ENCODE results near the gene UBE2E2. TPM values are rescaled to one million over a fixed set of nuclear protein-coding genes. Genes with fewer than 3 reads are reported as not detected.

UBE2E2 gene
- total RNA-seq, 1 donor from 2014 or later: 89.8 TPM

DNA sequence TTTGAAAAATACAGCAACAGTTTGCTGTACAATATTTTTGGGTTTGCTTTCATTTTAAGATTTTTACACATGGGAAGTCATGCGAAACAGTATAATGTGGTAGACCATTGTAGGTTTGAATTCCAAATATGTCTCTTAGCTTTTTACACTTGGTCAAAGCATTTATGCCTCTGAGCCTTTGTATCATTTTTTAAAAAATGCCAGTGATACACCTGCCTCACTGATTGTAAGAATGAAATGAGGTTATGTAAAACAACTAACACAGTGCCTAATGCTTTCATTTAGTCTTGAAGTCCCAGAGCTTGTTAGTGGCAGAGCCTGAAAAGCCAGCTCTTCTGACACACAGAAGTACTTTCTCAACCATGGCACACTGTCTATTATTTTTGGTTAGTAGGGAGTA is 202.0 kb downstream of the UBE2E2 start:
- Histone ChIP-seq H3K9me3 (ENCODE audit: low read depth) (no peaks in the 10 kb centered on the region), H3K4me1 (peaks cover 22% of the 10 kb centered on the region), H2AFZ (replicated peaks) (no peak overlapping the region), H3K4me2 (no peak overlapping the region), H3F3A (ENCODE audit: low read depth) (no peaks in the 10 kb centered on the region), H3K9ac (no peak overlapping the region), H3K36me3 (no peaks in the 10 kb centered on the region), H4K20me1 (ENCODE audit: low read depth) (peaks cover 12% of the 10 kb centered on the region), H3K27ac (no peak overlapping the region), H3K4me3 (no peak overlapping the region), H3K79me2 (ENCODE audit: low read depth) (peaks cover 22% of the 10 kb centered on the region), H3K27me3 (no peaks in the 10 kb centered on the region)
- Mint-ChIP-seq H3K36me3 (no peaks in the 10 kb centered on the region), H3K27me3 (ENCODE audit: insufficient read depth, low read depth) (peaks cover 2% of the 10 kb centered on the region), H3K27ac (no peak overlapping the region), H3K4me3 (no peak overlapping the region), H3K9me3 (no peaks in the 10 kb centered on the region), H3K4me1 (peaks cover 16% of the 10 kb centered on the region)
- no peak for DNase-seq (ENCODE audit: low spot score)
- no peak for TF ChIP-seq EZH2phosphoT487 (IDR thresholded peaks at IDR 0.05)
- no peak for TF ChIP-seq EZH2 (IDR thresholded peaks at IDR 0.05)
- TF ChIP-seq, protein P1, sequence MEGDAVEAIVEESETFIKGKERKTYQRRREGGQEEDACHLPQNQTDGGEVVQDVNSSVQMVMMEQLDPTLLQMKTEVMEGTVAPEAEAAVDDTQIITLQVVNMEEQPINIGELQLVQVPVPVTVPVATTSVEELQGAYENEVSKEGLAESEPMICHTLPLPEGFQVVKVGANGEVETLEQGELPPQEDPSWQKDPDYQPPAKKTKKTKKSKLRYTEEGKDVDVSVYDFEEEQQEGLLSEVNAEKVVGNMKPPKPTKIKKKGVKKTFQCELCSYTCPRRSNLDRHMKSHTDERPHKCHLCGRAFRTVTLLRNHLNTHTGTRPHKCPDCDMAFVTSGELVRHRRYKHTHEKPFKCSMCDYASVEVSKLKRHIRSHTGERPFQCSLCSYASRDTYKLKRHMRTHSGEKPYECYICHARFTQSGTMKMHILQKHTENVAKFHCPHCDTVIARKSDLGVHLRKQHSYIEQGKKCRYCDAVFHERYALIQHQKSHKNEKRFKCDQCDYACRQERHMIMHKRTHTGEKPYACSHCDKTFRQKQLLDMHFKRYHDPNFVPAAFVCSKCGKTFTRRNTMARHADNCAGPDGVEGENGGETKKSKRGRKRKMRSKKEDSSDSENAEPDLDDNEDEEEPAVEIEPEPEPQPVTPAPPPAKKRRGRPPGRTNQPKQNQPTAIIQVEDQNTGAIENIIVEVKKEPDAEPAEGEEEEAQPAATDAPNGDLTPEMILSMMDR (IDR thresholded peaks at IDR 0.05): no peak

DNA sequence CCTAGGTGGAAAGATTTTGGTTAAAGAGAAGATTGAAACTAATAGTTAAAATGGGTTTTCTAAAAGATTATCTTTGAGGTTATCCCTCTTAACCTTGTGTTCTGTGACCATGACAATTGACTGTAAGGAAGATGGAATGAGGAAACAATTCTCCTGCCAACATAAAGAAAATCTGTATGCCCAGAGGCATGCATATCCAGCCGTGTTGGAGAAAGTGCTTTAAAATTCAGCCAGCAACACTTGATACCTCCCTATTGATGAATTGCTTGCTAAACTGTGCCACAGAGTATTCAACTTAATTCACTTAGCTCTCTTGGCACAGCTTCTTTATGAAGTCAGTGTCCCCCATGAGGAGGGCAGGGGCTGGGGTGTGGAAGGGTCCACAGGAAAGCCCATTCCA is 203.5 kb downstream of the UBE2E2 start:
- Histone ChIP-seq H2AFZ (replicated peaks) (no peak overlapping the region), H3K27me3 (no peaks in the 10 kb centered on the region), H3K36me3 (no peaks in the 10 kb centered on the region), H3K4me2 (no peak overlapping the region), H3K9me3 (ENCODE audit: low read depth) (no peaks in the 10 kb centered on the region), H3K79me2 (ENCODE audit: low read depth) (peaks cover 34% of the 10 kb centered on the region), H4K20me1 (ENCODE audit: low read depth) (peaks cover 18% of the 10 kb centered on the region), H3F3A (ENCODE audit: low read depth) (no peaks in the 10 kb centered on the region), H3K9ac (no peak overlapping the region), H3K27ac (no peak overlapping the region), H3K4me3 (no peak overlapping the region), H3K4me1 (peaks cover 29% of the 10 kb centered on the region)
- H3K4me1 Mint-ChIP-seq: peaks cover 20% of the 10 kb centered on the region
- no peaks in the 10 kb centered on the region for H3K27me3 Mint-ChIP-seq (ENCODE audit: insufficient read depth, low read depth)
- no peaks in the 10 kb centered on the region for H3K36me3 Mint-ChIP-seq
- no peak for DNase-seq (ENCODE audit: low spot score)
- TF ChIP-seq EZH2phosphoT487 (IDR thresholded peaks at IDR 0.05): no peak
- TF ChIP-seq, protein P1 (IDR thresholded peaks at IDR 0.05): no peak
- H3K9me3 Mint-ChIP-seq: no peaks in the 10 kb centered on the region
- no peak overlapping the region for H3K4me3 Mint-ChIP-seq
- no peak overlapping the region for H3K27ac Mint-ChIP-seq

- no peaks in the 10 kb centered on the region for H4K20me1 ChIP-seq (ENCODE audit: low read depth)
- H3K4me1 Mint-ChIP-seq: peaks cover 4% of the 10 kb centered on the region
Measured at GRCh38 chr3:23418026-23418425, 214.9 kb downstream of the UBE2E2 start.

More at GRCh38 chr3:23418026-23418425, 214.9 kb downstream of the UBE2E2 start:
- H3K27me3 ChIP-seq: no peaks in the 10 kb centered on the region
- no peak overlapping the region for H3K9ac ChIP-seq
- Mint-ChIP-seq H3K27me3 (ENCODE audit: insufficient read depth, low read depth) (peaks cover 2% of the 10 kb centered on the region), H3K9me3 (peaks cover 16% of the 10 kb centered on the region), H3K36me3 (peaks cover 4% of the 10 kb centered on the region), H3K4me3 (no peak overlapping the region), H3K27ac (no peak overlapping the region)
- no peak overlapping the region for H3K27ac ChIP-seq
- no peaks in the 10 kb centered on the region for H3K9me3 ChIP-seq (ENCODE audit: low read depth)
- TF ChIP-seq, protein P1 (IDR thresholded peaks at IDR 0.05): no peak
- TF ChIP-seq EZH2 (IDR thresholded peaks at IDR 0.05) (no peak), EZH2phosphoT487 (IDR thresholded peaks at IDR 0.05) (no peak)
- H2AFZ ChIP-seq (replicated peaks): no peak overlapping the region
- no peak overlapping the region for H3K4me3 ChIP-seq
- no peak for DNase-seq (ENCODE audit: low spot score)
- H3K36me3 ChIP-seq: no peaks in the 10 kb centered on the region
- H3K79me2 ChIP-seq (ENCODE audit: low read depth): peaks cover 19% of the 10 kb centered on the region
- H3K4me1 ChIP-seq: no peaks in the 10 kb centered on the region
- no peaks in the 10 kb centered on the region for H3F3A ChIP-seq (ENCODE audit: low read depth)
- H3K4me2 ChIP-seq: no peak overlapping the region
